NCI-H2081 (cell line): ENCODE measurements around the gene PTK6.

Experiments
- DNase-seq, 2 experiments: peaks; one replicate each; lab custom pipeline; 2025; lab: John Stamatoyannopoulos, UW

The PTK6 gene

GRCh38 chr20:63508072-63508768 lies 29.0 kb downstream of the PTK6 start:
- no peak for DNase-seq

- no peak for DNase-seq
These were observed 30.0 kb downstream of the PTK6 start for GRCh38 chr20:63507083-63507743.

- DNase-seq, result no peak
These were observed 31.5 kb downstream of the PTK6 start for GRCh38 chr20:63505723-63506122.

- DNase-seq, result no peak
These were observed 31.9 kb downstream of the PTK6 start for GRCh38 chr20:63505281-63505680.

GRCh38 chr20:63504642-63505041 lies 32.5 kb downstream of the PTK6 start:
- DNase-seq, result no peak

GRCh38 chr20:63503524-63503923 lies 33.7 kb downstream of the PTK6 start:
- no peak for DNase-seq

- DNase-seq, result peak in 1 of 2 experiments; percentile 10
These were observed 34.5 kb downstream of the PTK6 start for GRCh38 chr20:63502671-63503172.

- peak; percentile 70 to 76 for DNase-seq
These were observed 35.1 kb downstream of the PTK6 start for GRCh38 chr20:63501818-63502670.

- DNase-seq, result no peak
These were observed 36.0 kb downstream of the PTK6 start for GRCh38 chr20:63500902-63501817.

- no peak for DNase-seq
These were observed 36.9 kb downstream of the PTK6 start for GRCh38 chr20:63500151-63500901.

- no peak for DNase-seq
These were observed 37.7 kb downstream of the PTK6 start for GRCh38 chr20:63499338-63499969.

GRCh38 chr20:63498960-63499337 lies 38.2 kb downstream of the PTK6 start, which contains the start of gene EEF1A2:
TSS of gene EEF1A2 (minus strand) at chr20:63499083. CDS start at chr20:63497763, 1,320 bp downstream.
- peak in 1 of 2 experiments; percentile 17 for DNase-seq

GRCh38 chr20:63497946-63498935 lies 38.9 kb downstream of the PTK6 start:
- no peak for DNase-seq

- no peak for DNase-seq
These were observed 39.8 kb downstream of the PTK6 start for GRCh38 chr20:63497138-63497945.

- DNase-seq, result no peak
These were observed 40.5 kb downstream of the PTK6 start for GRCh38 chr20:63496596-63497120.

GRCh38 chr20:63495741-63496595 lies 41.2 kb downstream of the PTK6 start:
- DNase-seq, result no peak
